Smooth muscle cell (in vitro differentiated cells): Measurements from ENCODE around the gene CNTRL. TPM values are rescaled to one million over a fixed set of nuclear protein-coding genes. Genes with fewer than 3 reads are reported as not detected.

Experiments used
- DNase-seq: peaks from one replicate; lab custom pipeline; 2025; ENCODE audit not compliant: unreplicated experiment; lab: John Stamatoyannopoulos, UW
- H2AFZ ChIP-seq: fragments of 200-600 bp; sonication (generic); 2 replicates; pipeline ENCODE4 v1.6.0; 2016; ENCODE audit warnings: antibody characterized with exemption, low read depth, mild to moderate bottlenecking
- H3F3A ChIP-seq: fragments of 200-600 bp; sonication (generic); 2 replicates; pipeline ENCODE4 v1.6.0; 2017; ENCODE audit warnings: antibody characterized with exemption, low read depth
- H3K27ac ChIP-seq: fragments of 200-600 bp; sonication (generic); 2 replicates; pipeline ENCODE4 v1.5.1; 2016; ENCODE audit warnings: low read depth, mild to moderate bottlenecking
- H3K27me3 ChIP-seq: fragments of 200-600 bp; sonication (generic); 2 replicates; pipeline ENCODE4 v1.6.1; 2016; ENCODE audit warnings: low read depth, mild to moderate bottlenecking
- H3K36me3 ChIP-seq: fragments of 200-600 bp; sonication (generic); 2 replicates; pipeline ENCODE4 v1.5.1; 2016; ENCODE audit warnings: low read depth
- H3K4me1 ChIP-seq: fragments of 200-600 bp; sonication (generic); 2 replicates; pipeline ENCODE4 v1.5.1; 2016; ENCODE audit warnings: low read depth
- H3K4me2 ChIP-seq: fragments of 200-600 bp; sonication (generic); 2 replicates; pipeline ENCODE4 v1.6.0; 2016; ENCODE audit warnings: mild to moderate bottlenecking
- H3K4me3 ChIP-seq: fragments of 200-600 bp; sonication (generic); 2 replicates; pipeline ENCODE4 v1.5.1; 2016; ENCODE audit warnings: mild to moderate bottlenecking
- H3K79me2 ChIP-seq: fragments of 200-600 bp; sonication (generic); 2 replicates; pipeline ENCODE4 v1.6.0; 2016; ENCODE audit warnings: low read depth, mild to moderate bottlenecking
- H3K9ac ChIP-seq: fragments of 200-600 bp; sonication (generic); 2 replicates; pipeline ENCODE4 v1.6.0; 2016; ENCODE audit warnings: low read depth
- H3K9me3 ChIP-seq: fragments of 200-600 bp; sonication (generic); replicated peaks from 2 replicates; pipeline ENCODE4 v1.5.1; 2016; ENCODE audit warnings: low read depth
- H4K20me1 ChIP-seq: fragments of 200-600 bp; sonication (generic); 2 replicates; pipeline ENCODE4 v1.6.0; 2016; ENCODE audit warnings: low read depth
- CTCF ChIP-seq: fragments of 200-600 bp; sonication (generic); IDR thresholded peaks from 2 replicates; pipeline ENCODE4 v1.5.1; 2017; ENCODE audit warnings: borderline replicate concordance, mild to moderate bottlenecking, antibody characterized with exemption; ENCODE audit not compliant: insufficient read depth, poor library complexity, severe bottlenecking
- WGBS: methylation state at CpG from one replicate; pipeline ENCODE4 v1.1.7; 2016; ENCODE audit warnings: low lambda C conversion rate; 5-methylcytosine and 5-hydroxymethylcytosine counted together
- polyA plus RNA-seq: library from polyadenylated mRNA; unstranded; fragments of >200 nt; fragmentation: Nextera tagmentation; extraction: Ambion mirVana; gene quantifications from 2 replicates; pipeline ENCODE4 v1.2.1, GENCODE V29; 2016
- total RNA-seq: library from RNA; depleted of rRNA; stranded (reverse); fragments of >200 nt; gene quantifications from 2 replicates; pipeline ENCODE4 v1.2.3, GENCODE V29; 2014

Gene CNTRL
- total and polyA plus RNA-seq, 2 experiments from 2014 or later, result 3.6 to 9.1 TPM

DNA sequence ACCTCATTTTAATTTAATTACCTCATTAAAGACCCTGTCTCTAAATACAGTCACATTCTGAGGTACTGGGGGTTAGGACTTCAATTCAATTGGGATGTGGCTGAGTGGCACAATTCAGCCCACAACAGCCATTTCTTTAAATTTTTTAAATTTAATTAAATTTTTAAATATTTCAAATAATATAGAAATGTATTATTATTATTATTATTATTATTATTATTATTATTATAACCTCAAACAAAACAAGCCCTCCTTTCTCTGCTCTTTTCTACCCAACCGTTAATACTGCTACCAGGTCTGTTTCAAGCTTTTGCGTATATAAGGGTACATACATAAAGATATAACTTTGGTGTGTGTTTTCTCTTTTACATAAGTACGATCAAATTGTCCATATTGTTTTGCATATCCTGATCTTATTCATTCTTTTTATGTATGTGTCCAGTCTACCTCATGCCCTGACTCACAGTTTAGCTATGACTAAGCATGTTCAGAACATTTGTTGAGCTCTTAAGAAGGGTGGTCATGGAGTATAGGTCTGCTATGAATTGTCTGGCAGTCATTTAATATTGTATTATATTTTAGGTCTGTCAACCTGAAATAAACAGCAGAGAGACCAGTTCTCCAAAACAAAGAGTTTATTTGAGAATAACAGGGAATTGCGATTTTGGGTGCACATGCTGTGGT lies 143.0 kb downstream of the CNTRL start:
- Histone ChIP-seq H3K79me2 (no peaks in the 10 kb centered on the region), H3K27ac (no peak overlapping the region), H2AFZ (no peak overlapping the region), H4K20me1 (no peaks in the 10 kb centered on the region), H3K36me3 (no peaks in the 10 kb centered on the region), H3K4me1 (peaks cover 16% of the 10 kb centered on the region), H3F3A (no peaks in the 10 kb centered on the region), H3K9me3 (no peaks in the 10 kb centered on the region), H3K4me2 (no peak overlapping the region), H3K27me3 (no peaks in the 10 kb centered on the region), H3K9ac (no peak overlapping the region), H3K4me3 (no peak overlapping the region)
- DNase-seq, result no peak
- 88% methylated on average over 4 of the region's 4 CpGs for WGBS
- TF ChIP-seq CTCF, result no peak

GRCh38 chr9:121218357-121219027 lies 143.7 kb downstream of the CNTRL start:
- no peaks in the 10 kb centered on the region for H3K79me2 ChIP-seq
- H3K4me2 ChIP-seq, result no peak overlapping the region
- DNase-seq, result no peak
- peaks cover 16% of the 10 kb centered on the region for H3K4me1 ChIP-seq
- H3K9ac ChIP-seq, result no peak overlapping the region
- no peak for TF ChIP-seq CTCF
- no peaks in the 10 kb centered on the region for H3K9me3 ChIP-seq
- H4K20me1 ChIP-seq, result no peaks in the 10 kb centered on the region
- H3K36me3 ChIP-seq, result no peaks in the 10 kb centered on the region
- H3K27ac ChIP-seq, result no peak overlapping the region
- 94% methylated on average over 8 of the region's 8 CpGs for whole genome bisulfite sequencing
- H3K27me3 ChIP-seq, result no peaks in the 10 kb centered on the region
- no peak overlapping the region for H2AFZ ChIP-seq
- no peak overlapping the region for H3K4me3 ChIP-seq
- no peaks in the 10 kb centered on the region for H3F3A ChIP-seq

DNA sequence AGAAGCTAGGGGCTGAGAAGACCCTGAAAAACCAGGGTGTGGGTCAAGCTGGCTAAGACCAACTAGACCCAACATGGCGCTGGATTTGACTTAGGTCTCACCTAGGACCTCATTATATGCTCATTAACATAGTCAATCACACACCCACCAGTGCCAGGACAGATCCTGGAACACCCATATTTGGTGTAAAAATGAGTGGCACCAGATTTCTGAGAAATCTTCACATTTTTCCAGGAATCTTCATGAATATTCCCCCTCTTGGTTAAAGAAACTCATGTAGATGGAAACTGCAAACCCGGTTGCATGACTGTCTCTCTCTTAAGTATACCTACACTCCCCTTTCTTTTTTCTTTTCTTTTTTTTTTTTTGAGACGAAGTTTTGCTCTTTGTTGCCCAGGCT lies 144.8 kb downstream of the CNTRL start:
- no peaks in the 10 kb centered on the region for H3K9me3 ChIP-seq
- H2AFZ ChIP-seq, result no peak overlapping the region
- H3K27ac ChIP-seq, result no peak overlapping the region
- DNase-seq, result no peak
- peaks cover 16% of the 10 kb centered on the region for H3K4me1 ChIP-seq
- H3K4me3 ChIP-seq, result no peak overlapping the region
- no peaks in the 10 kb centered on the region for H3K36me3 ChIP-seq
- no peak for TF ChIP-seq CTCF
- H3F3A ChIP-seq, result no peaks in the 10 kb centered on the region
- H3K27me3 ChIP-seq, result no peaks in the 10 kb centered on the region
- H3K4me2 ChIP-seq, result no peak overlapping the region
- 87% methylated on average over 3 of the region's 3 CpGs for WGBS
- H4K20me1 ChIP-seq, result no peaks in the 10 kb centered on the region
- no peak overlapping the region for H3K9ac ChIP-seq
- no peaks in the 10 kb centered on the region for H3K79me2 ChIP-seq
